Caco-2 (cell line): ENCODE results near the gene LYSMD2. TPM values are rescaled to one million over a fixed set of nuclear protein-coding genes. Genes with fewer than 3 reads are reported as not detected.

Experiments
- BruUV-seq: library from RNA; stranded (reverse); fragments of 400-500 nt; replicated peaks from 2 replicates; lab custom pipeline; 2021; lab: Mats Ljungman, UMichigan
- CTCF ChIA-PET: fragments of 300-600 bp; sonication (Branson Sonifier 250); formaldehyde crosslinking; loops from one replicate; lab custom pipeline; 2022; ENCODE audit warnings: antibody characterized with exemption; lab: Charles Lee
- POLR2A ChIA-PET: fragments of 300-600 bp; sonication (Branson Sonifier 250); formaldehyde crosslinking; loops from one replicate; lab custom pipeline; 2022; ENCODE audit warnings: antibody characterized with exemption; lab: Charles Lee
- DNase-seq, 2 experiments: peaks; one replicate each; pipeline versions ENCODE4 v3.0.0 to v3.0.0-alpha.2; 2020 to 2022
- H3K27me3 ChIP-seq: replicated peaks from 2 replicates; pipeline ENCODE4 v1.6.0; 2011; ENCODE audit warnings: low read length; ENCODE audit not compliant: control insufficient read depth, insufficient read depth
- H3K36me3 ChIP-seq: 2 replicates; pipeline ENCODE4 v1.5.1; 2011; ENCODE audit warnings: low read length; ENCODE audit not compliant: control insufficient read depth, insufficient read depth
- H3K4me1 ChIP-seq: fragments of 250-450 bp; sonication (Bioruptor Pico); 2 replicates; pipeline ENCODE4 v1.5.1; 2020; ENCODE audit warnings: mild to moderate bottlenecking
- H3K4me3 ChIP-seq: 2 replicates; pipeline ENCODE4 v1.5.1; 2011; ENCODE audit warnings: low read depth, mild to moderate bottlenecking, control low read depth, low read length
- H3K9me3 ChIP-seq: fragments of 250-450 bp; sonication (Bioruptor Pico); 2 replicates; pipeline ENCODE4 v1.5.1; 2020; ENCODE audit warnings: mild to moderate bottlenecking, moderate library complexity
- H3K27ac Mint-ChIP-seq: one replicate; pipeline ENCODE4 v1.8.0; 2022; ENCODE audit warnings: mixed read lengths; ENCODE audit not compliant: unreplicated experiment
- H3K27me3 Mint-ChIP-seq: one replicate; pipeline ENCODE4 v1.8.0; 2022; ENCODE audit warnings: mixed read lengths; ENCODE audit not compliant: insufficient read depth, unreplicated experiment
- H3K36me3 Mint-ChIP-seq: one replicate; pipeline ENCODE4 v1.8.0; 2022; ENCODE audit warnings: mild to moderate bottlenecking, mixed read lengths; ENCODE audit not compliant: insufficient read depth, unreplicated experiment
- H3K4me1 Mint-ChIP-seq: one replicate; pipeline ENCODE4 v1.8.0; 2022; ENCODE audit warnings: low read depth, mixed read lengths; ENCODE audit not compliant: unreplicated experiment
- H3K4me3 Mint-ChIP-seq: one replicate; pipeline ENCODE4 v1.8.0; 2022; ENCODE audit warnings: mild to moderate bottlenecking, moderate library complexity, mixed read lengths; ENCODE audit not compliant: unreplicated experiment
- H3K9me3 Mint-ChIP-seq: one replicate; pipeline ENCODE4 v1.8.0; 2022; ENCODE audit warnings: mixed read lengths; ENCODE audit not compliant: unreplicated experiment
- CTCF ChIP-seq, 2 experiments: fragments of 200-600 bp in 1 of 2; IDR thresholded peaks; 1 replicate in 1 of 2; 2 replicates in 1 of 2; pipeline versions ENCODE4 v1.5.1 to v1.8.0; 2011 to 2022; ENCODE audit warnings: antibody characterized with exemption in 1 of 2, control low read depth in 1 of 2, inconsistent platforms in 1 of 2, low read depth in 1 of 2, low read length in 1 of 2, mild to moderate bottlenecking in 1 of 2, moderate library complexity in 1 of 2; ENCODE audit not compliant: insufficient read depth in 1 of 2, severe bottlenecking in 1 of 2, unreplicated experiment in 1 of 2
- intact Hi-C: fragments of 100-400 bp; cut with micrococcal nuclease; formaldehyde crosslinking; loops from one replicate; pipeline ENCODE4 v1.10.0; 2022; ENCODE audit not compliant: unreplicated experiment
- total RNA-seq: library from RNA; stranded (reverse); gene quantifications from 2 replicates; pipeline ENCODE4 v1.2.3, GENCODE V29; 2022

LYSMD2 gene
- total RNA-seq, 1 experiment from 2014 or later, result 0.29 TPM

GRCh38 chr15:51696566-51696965, 40.9 kb downstream of the LYSMD2 start:
- H3K9me3 ChIP-seq, result no peaks in the 10 kb centered on the region
- no peaks in the 10 kb centered on the region for H3K4me1 Mint-ChIP-seq
- BruUV-seq, result no TSS peak
- ChIA-PET CTCF (no interaction called here), POLR2A (no interaction called here)
- TF ChIP-seq CTCF (IDR thresholded peaks at IDR 0.05; ENCODE audit: insufficient read depth in 1 of 2, low read depth in 1 of 2, low read length in 1 of 2, severe bottlenecking in 1 of 2, unreplicated experiment in 1 of 2), result no peak
- H3K27me3 ChIP-seq, result no peaks in the 10 kb centered on the region
- H3K4me3 Mint-ChIP-seq, result no peak overlapping the region
- intact Hi-C loops, result no loop called here
- no peaks in the 10 kb centered on the region for H3K4me1 ChIP-seq
- no peak overlapping the region for H3K27ac Mint-ChIP-seq
- no peaks in the 10 kb centered on the region for H3K9me3 Mint-ChIP-seq
- no peaks in the 10 kb centered on the region for H3K36me3 Mint-ChIP-seq
- DNase-seq, result no peak
- peaks cover 5% of the 10 kb centered on the region for H3K27me3 Mint-ChIP-seq
- H3K4me3 ChIP-seq, result no peak overlapping the region
- H3K36me3 ChIP-seq, result no peaks in the 10 kb centered on the region

GRCh38 chr15:51692154-51692553, 45.3 kb downstream of the LYSMD2 start:
- intact Hi-C loops, result no loop called here
- Histone ChIP-seq H3K4me1 (0 out of 2 replicates have a peak, but pooled peaks cover 4% of the 10 kb centered on the region), H3K4me3 (no peak overlapping the region), H3K9me3 (no peaks in the 10 kb centered on the region), H3K36me3 (no peaks in the 10 kb centered on the region), H3K27me3 (no peaks in the 10 kb centered on the region)
- Mint-ChIP-seq H3K36me3 (no peaks in the 10 kb centered on the region), H3K27ac (no peak overlapping the region), H3K9me3 (no peaks in the 10 kb centered on the region), H3K4me1 (peaks cover 5% of the 10 kb centered on the region), H3K4me3 (no peak overlapping the region), H3K27me3 (peaks cover 9% of the 10 kb centered on the region)
- ChIA-PET CTCF (no interaction called here), POLR2A (no interaction called here)
- TF ChIP-seq CTCF (IDR thresholded peaks at IDR 0.05; ENCODE audit: insufficient read depth in 1 of 2, low read depth in 1 of 2, low read length in 1 of 2, severe bottlenecking in 1 of 2, unreplicated experiment in 1 of 2), result no peak
- DNase-seq, result no peak
- no TSS peak for BruUV-seq

- H3K27me3 Mint-ChIP-seq, result peaks cover 11% of the 10 kb centered on the region
- H3K36me3 Mint-ChIP-seq, result no peaks in the 10 kb centered on the region
- intact Hi-C loops, result no loop called here
- Histone ChIP-seq H3K9me3 (no peaks in the 10 kb centered on the region), H3K4me1 (0 out of 2 replicates have a peak, but pooled peaks cover 4% of the 10 kb centered on the region), H3K36me3 (no peaks in the 10 kb centered on the region), H3K4me3 (no peak overlapping the region), H3K27me3 (no peaks in the 10 kb centered on the region)
- no peak for TF ChIP-seq CTCF (IDR thresholded peaks at IDR 0.05; ENCODE audit: insufficient read depth in 1 of 2, low read depth in 1 of 2, low read length in 1 of 2, severe bottlenecking in 1 of 2, unreplicated experiment in 1 of 2)
- no TSS peak for BruUV-seq
- H3K27ac Mint-ChIP-seq, result no peak overlapping the region
- CTCF ChIA-PET, result interaction anchor here (1.0 to 1.9 kb wide), 2 partner anchors 22 to 88 kb away, joined by 3 to 8 read pairs; no protein-coding TSS in a partner anchor
- H3K4me1 Mint-ChIP-seq, result peaks cover 5% of the 10 kb centered on the region
- H3K4me3 Mint-ChIP-seq, result no peak overlapping the region
- POLR2A ChIA-PET, result no interaction called here
- no peaks in the 10 kb centered on the region for H3K9me3 Mint-ChIP-seq
- no peak for DNase-seq
Measured at GRCh38 chr15:51688863-51689262, 48.6 kb downstream of the LYSMD2 start.
